ENCODE results near the gene SIAH3. TPM values are rescaled to one million over a fixed set of nuclear protein-coding genes. Genes with fewer than 3 reads are reported as not detected.
"Not testable (repeated sequence)": the region's sequence is repeated elsewhere in the genome, so short reads cannot be mapped to it uniquely, and the experiment has no call there.

The SIAH3 gene
- total RNA-seq, 1 donor from 2014 or later, result not detected

- DNase-seq (ENCODE audit: low read depth, low spot score), result no peak
These were observed 68.1 kb downstream of the SIAH3 start for GRCh38 chr13:45783346-45784043.

GRCh38 chr13:45782327-45783045, 69.1 kb downstream of the SIAH3 start:
- DNase-seq (ENCODE audit: low read depth, low spot score), result no peak

GRCh38 chr13:45781553-45782326, 69.8 kb downstream of the SIAH3 start:
- no peak for DNase-seq (ENCODE audit: low read depth, low spot score)

- DNase-seq (ENCODE audit: low read depth, low spot score), result no peak
These were observed 71.7 kb downstream of the SIAH3 start for GRCh38 chr13:45779901-45780300.

GRCh38 chr13:45778882-45779281, 72.7 kb downstream of the SIAH3 start:
- DNase-seq (ENCODE audit: low read depth, low spot score), result no peak

GRCh38 chr13:45776748-45777147, 74.8 kb downstream of the SIAH3 start:
- DNase-seq (ENCODE audit: low read depth, low spot score), result no peak

GRCh38 chr13:45775401-45775963, 76.1 kb downstream of the SIAH3 start:
- DNase-seq (ENCODE audit: low read depth, low spot score), result no peak

GRCh38 chr13:45773944-45774343, 77.6 kb downstream of the SIAH3 start:
- DNase-seq (ENCODE audit: low read depth, low spot score), result no peak

- no peak for DNase-seq (ENCODE audit: low read depth, low spot score)
These were observed 78.3 kb downstream of the SIAH3 start for GRCh38 chr13:45773236-45773635.

- no peak for DNase-seq (ENCODE audit: low read depth, low spot score)
These were observed 80.7 kb downstream of the SIAH3 start for GRCh38 chr13:45770886-45771285.

- no peak for DNase-seq (ENCODE audit: low read depth, low spot score)
These were observed 82.7 kb downstream of the SIAH3 start for GRCh38 chr13:45768656-45769479.

- DNase-seq (ENCODE audit: low read depth, low spot score), result no peak
These were observed 86.1 kb downstream of the SIAH3 start for GRCh38 chr13:45765464-45765863.

GRCh38 chr13:45763419-45763818, 88.1 kb downstream of the SIAH3 start:
- DNase-seq (ENCODE audit: low read depth, low spot score), result no peak

- not testable (repeated sequence) for DNase-seq (ENCODE audit: low read depth, low spot score)
These were observed 94.0 kb downstream of the SIAH3 start for GRCh38 chr13:45757589-45757988.

GRCh38 chr13:45756498-45756897, 95.1 kb downstream of the SIAH3 start:
- not testable (repeated sequence) for DNase-seq (ENCODE audit: low read depth, low spot score)

GRCh38 chr13:45752510-45752909, 99.0 kb downstream of the SIAH3 start:
- no peak for DNase-seq (ENCODE audit: low read depth, low spot score)

- no peak for DNase-seq (ENCODE audit: low read depth, low spot score)
These were observed 99.7 kb downstream of the SIAH3 start for GRCh38 chr13:45751885-45752284.

- DNase-seq (ENCODE audit: low read depth, low spot score), result no peak
These were observed 101.0 kb downstream of the SIAH3 start for GRCh38 chr13:45750566-45750965.

GRCh38 chr13:45748941-45749759, 102.4 kb downstream of the SIAH3 start:
- DNase-seq (ENCODE audit: low read depth, low spot score), result no peak

GRCh38 chr13:45747071-45747470, 104.5 kb downstream of the SIAH3 start:
- no peak for DNase-seq (ENCODE audit: low read depth, low spot score)

Measured in pulmonary artery endothelial cell (primary cell).